GM23248 (cell line): Measurements from ENCODE around the gene TDRD5.

Experiments
- EZH2 ChIP-seq: fragments of 200-600 bp; sonication (generic); IDR thresholded peaks from 2 replicates; pipeline ENCODE4 v1.6.1; 2018; ENCODE audit warnings: antibody characterized with exemption, mild to moderate bottlenecking; ENCODE audit not compliant: insufficient read depth, poor library complexity, severe bottlenecking
- EZH2phosphoT487 ChIP-seq: fragments of 200-600 bp; sonication (generic); IDR thresholded peaks from 2 replicates; pipeline ENCODE4 v1.6.1; 2018; ENCODE audit warnings: antibody characterized with exemption, moderate library complexity, mild to moderate bottlenecking, low read depth; ENCODE audit not compliant: insufficient read depth

DNA sequence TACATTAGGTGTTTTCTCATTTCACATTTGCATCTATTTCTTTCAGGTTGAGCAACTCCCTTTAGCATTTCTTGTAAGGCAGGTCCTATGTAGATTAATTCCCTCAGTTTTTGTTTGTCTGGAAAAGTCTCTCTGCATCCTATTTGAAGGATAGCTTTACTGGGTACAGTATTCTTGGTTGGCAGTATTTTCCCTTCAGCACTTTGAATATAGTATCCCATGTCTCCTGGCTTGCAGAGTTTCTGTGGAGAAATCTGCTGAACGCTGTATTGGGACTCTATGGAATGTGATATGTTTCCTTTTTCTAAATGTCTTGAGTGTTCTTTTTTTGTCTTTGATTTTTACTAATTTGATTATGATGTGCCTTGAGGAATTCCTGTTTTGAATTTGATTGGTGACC lies 122.5 kb downstream of the TDRD5 start:
- TF ChIP-seq EZH2phosphoT487 (no peak), EZH2 (no peak)
